ENCODE measurements around the gene DSC2. TPM values are rescaled to one million over a fixed set of nuclear protein-coding genes. Genes with fewer than 3 reads are reported as not detected.

DSC2 gene
- total and polyA plus RNA-seq, 2 of the 8 experiments (the other 6 are each of a cell fraction or from before 2014, with no cell fraction given): 4.6 to 39.7 TPM

DNA sequence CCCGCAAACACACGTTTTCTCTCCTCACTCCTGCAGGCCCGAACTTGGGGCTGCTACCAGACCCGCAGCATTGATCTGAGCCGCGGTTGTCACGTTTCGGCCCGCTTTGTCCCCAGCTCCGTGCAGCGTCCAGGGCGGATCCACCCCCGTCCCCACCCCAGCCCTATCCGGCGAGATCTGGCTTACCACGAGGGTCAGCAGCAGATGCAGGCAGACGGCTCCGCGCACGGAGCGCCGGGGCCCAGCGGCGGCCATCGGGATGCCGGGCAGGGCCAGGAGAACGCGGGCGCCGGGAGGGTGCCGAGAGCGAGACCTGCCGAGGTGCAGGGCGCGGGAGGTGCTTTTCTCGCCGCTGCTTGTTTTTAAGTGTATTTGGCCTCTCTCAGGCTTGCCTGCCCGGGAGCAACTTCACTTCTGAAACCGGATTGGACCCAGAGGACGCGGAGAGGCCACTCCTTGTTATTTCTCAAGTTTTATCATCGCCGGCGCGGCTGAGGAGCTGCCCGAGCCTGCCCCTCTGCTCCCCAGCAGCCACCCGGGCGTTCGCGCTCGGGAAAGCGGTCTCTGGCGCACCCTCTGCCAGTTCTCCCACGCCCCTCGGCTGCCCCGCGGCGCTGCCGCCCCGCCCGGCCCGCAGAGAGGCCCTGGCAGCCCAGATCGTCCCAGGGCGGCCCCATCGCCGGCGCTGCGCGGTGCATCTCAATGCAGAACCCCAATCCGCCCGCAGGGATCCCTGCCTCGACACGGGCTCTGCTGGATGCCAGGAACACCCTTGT is 59.6 kb downstream of the DSC2 start, which contains the start of gene DSC3 (continued):
- TF ChIP-seq GTF2F1 (IDR thresholded peaks at IDR 0.05; ENCODE audit: borderline replicate concordance, low read depth, low read length) (no peak), ZNF274 (IDR thresholded peaks at IDR 0.05; ENCODE audit: borderline replicate concordance, extremely low read depth, low read length) (no peak), BRCA1 (IDR thresholded peaks at IDR 0.05; ENCODE audit: low read depth, low read length) (no peak)

Measured in H1 (cell line).